ENCODE data around the gene SPRN.

GRCh38 chr10:133378251-133379096 is 46.0 kb downstream of the SPRN start:
- TF ChIP-seq CTCF (IDR thresholded peaks at IDR 0.05) (no peak), POLR2A (IDR thresholded peaks at IDR 0.05) (peak; percentile 51)

All from right lobe of liver (tissue), 4 donors.